ENCODE measurements around the gene C2orf72.
"Not testable (repeated sequence)": the region's sequence is repeated elsewhere in the genome, so short reads cannot be mapped to it uniquely, and the experiment has no call there.

The C2orf72 gene

GRCh38 chr2:231001921-231002320 is 35.4 kb upstream of the C2orf72 start:
- Histone ChIP-seq H3K9me3 (replicated peaks; ENCODE audit: low read length) (no peaks in the 10 kb centered on the region), H3K9ac (ENCODE audit: low read depth, low read length) (no peak overlapping the region), H3K27me3 (ENCODE audit: control insufficient read depth, insufficient read depth, low read length) (peaks cover 48% of the 10 kb centered on the region), H3K36me3 (ENCODE audit: insufficient read depth, low read length) (no peaks in the 10 kb centered on the region), H3K4me3 (ENCODE audit: low read length) (no peak overlapping the region), H3K4me1 (ENCODE audit: control insufficient read depth, insufficient read depth, low read length) (peaks cover 8% of the 10 kb centered on the region), H3K4me2 (ENCODE audit: low read length) (no peak overlapping the region)

GRCh38 chr2:231002641-231003040 is 34.7 kb upstream of the C2orf72 start:
- Histone ChIP-seq H3K4me3 (ENCODE audit: low read length) (no peak overlapping the region), H3K4me1 (ENCODE audit: control insufficient read depth, insufficient read depth, low read length) (peaks cover 8% of the 10 kb centered on the region), H3K9me3 (replicated peaks; ENCODE audit: low read length) (no peaks in the 10 kb centered on the region), H3K36me3 (ENCODE audit: insufficient read depth, low read length) (no peaks in the 10 kb centered on the region), H3K27me3 (ENCODE audit: control insufficient read depth, insufficient read depth, low read length) (peaks cover 49% of the 10 kb centered on the region), H3K4me2 (ENCODE audit: low read length) (no peak overlapping the region), H3K9ac (ENCODE audit: low read depth, low read length) (no peak overlapping the region)

GRCh38 chr2:231003186-231003585 is 34.1 kb upstream of the C2orf72 start:
- Histone ChIP-seq H3K9ac (ENCODE audit: low read depth, low read length) (no peak overlapping the region), H3K4me1 (ENCODE audit: control insufficient read depth, insufficient read depth, low read length) (peaks cover 8% of the 10 kb centered on the region), H3K36me3 (ENCODE audit: insufficient read depth, low read length) (no peaks in the 10 kb centered on the region), H3K4me2 (ENCODE audit: low read length) (no peak overlapping the region), H3K27me3 (ENCODE audit: control insufficient read depth, insufficient read depth, low read length) (peaks cover 52% of the 10 kb centered on the region), H3K4me3 (ENCODE audit: low read length) (no peak overlapping the region), H3K9me3 (replicated peaks; ENCODE audit: low read length) (no peaks in the 10 kb centered on the region)

- H3K9me3 ChIP-seq (replicated peaks; ENCODE audit: low read length); H3K4me1 ChIP-seq (ENCODE audit: control insufficient read depth, insufficient read depth, low read length); H3K4me2 ChIP-seq (ENCODE audit: low read length); H3K4me3 ChIP-seq (ENCODE audit: low read length); H3K36me3 ChIP-seq (ENCODE audit: insufficient read depth, low read length); H3K9ac ChIP-seq (ENCODE audit: low read depth, low read length): not testable (repeated sequence)
- peaks cover 54% of the 10 kb centered on the region for H3K27me3 ChIP-seq (ENCODE audit: control insufficient read depth, insufficient read depth, low read length)
These were observed 32.4 kb upstream of the C2orf72 start for GRCh38 chr2:231004930-231005329.

GRCh38 chr2:231007286-231008098 is 29.8 kb upstream of the C2orf72 start:
- peaks cover under 1% of the 10 kb centered on the region for H3K4me1 ChIP-seq (ENCODE audit: control insufficient read depth, insufficient read depth, low read length)
- H3K27me3 ChIP-seq (ENCODE audit: control insufficient read depth, insufficient read depth, low read length), result peaks cover 58% of the 10 kb centered on the region
- H3K9me3 ChIP-seq (replicated peaks; ENCODE audit: low read length), result no peaks in the 10 kb centered on the region
- no peak overlapping the region for H3K4me3 ChIP-seq (ENCODE audit: low read length)
- no peaks in the 10 kb centered on the region for H3K36me3 ChIP-seq (ENCODE audit: insufficient read depth, low read length)
- no peak overlapping the region for H3K9ac ChIP-seq (ENCODE audit: low read depth, low read length)
- H3K4me2 ChIP-seq (ENCODE audit: low read length), result no peak overlapping the region

GRCh38 chr2:231008131-231008530 is 29.2 kb upstream of the C2orf72 start:
- H3K4me3 ChIP-seq (ENCODE audit: low read length), result no peak overlapping the region
- H3K27me3 ChIP-seq (ENCODE audit: control insufficient read depth, insufficient read depth, low read length), result peaks cover 58% of the 10 kb centered on the region

GRCh38 chr2:231009236-231009919 is 27.9 kb upstream of the C2orf72 start:
- Histone ChIP-seq H3K4me3 (ENCODE audit: low read length) (no peak overlapping the region), H3K36me3 (ENCODE audit: insufficient read depth, low read length) (no peaks in the 10 kb centered on the region), H3K9ac (ENCODE audit: low read depth, low read length) (no peak overlapping the region), H3K27me3 (ENCODE audit: control insufficient read depth, insufficient read depth, low read length) (peaks cover 60% of the 10 kb centered on the region), H3K9me3 (replicated peaks; ENCODE audit: low read length) (no peaks in the 10 kb centered on the region), H3K4me1 (ENCODE audit: control insufficient read depth, insufficient read depth, low read length) (no peaks in the 10 kb centered on the region), H3K4me2 (ENCODE audit: low read length) (no peak overlapping the region)

More at GRCh38 chr2:231008131-231008530, 29.2 kb upstream of the C2orf72 start:
- Histone ChIP-seq H3K9me3 (replicated peaks; ENCODE audit: low read length) (no peaks in the 10 kb centered on the region), H3K36me3 (ENCODE audit: insufficient read depth, low read length) (no peaks in the 10 kb centered on the region), H3K4me2 (ENCODE audit: low read length) (no peak overlapping the region), H3K4me1 (ENCODE audit: control insufficient read depth, insufficient read depth, low read length) (no peaks in the 10 kb centered on the region), H3K9ac (ENCODE audit: low read depth, low read length) (no peak overlapping the region)

GRCh38 chr2:231010201-231010730 is 27.1 kb upstream of the C2orf72 start:
- H3K9me3 ChIP-seq (replicated peaks; ENCODE audit: low read length), result no peaks in the 10 kb centered on the region
- no peaks in the 10 kb centered on the region for H3K4me1 ChIP-seq (ENCODE audit: control insufficient read depth, insufficient read depth, low read length)
- no peaks in the 10 kb centered on the region for H3K36me3 ChIP-seq (ENCODE audit: insufficient read depth, low read length)
- no peak overlapping the region for H3K4me2 ChIP-seq (ENCODE audit: low read length)
- peaks cover 67% of the 10 kb centered on the region for H3K27me3 ChIP-seq (ENCODE audit: control insufficient read depth, insufficient read depth, low read length)
- no peak overlapping the region for H3K4me3 ChIP-seq (ENCODE audit: low read length)
- no peak overlapping the region for H3K9ac ChIP-seq (ENCODE audit: low read depth, low read length)

- H3K36me3 ChIP-seq (ENCODE audit: insufficient read depth, low read length), result no peaks in the 10 kb centered on the region
- H3K9ac ChIP-seq (ENCODE audit: low read depth, low read length), result no peak overlapping the region
- no peak overlapping the region for H3K4me3 ChIP-seq (ENCODE audit: low read length)
- H3K27me3 ChIP-seq (ENCODE audit: control insufficient read depth, insufficient read depth, low read length), result peaks cover 77% of the 10 kb centered on the region
- H3K4me2 ChIP-seq (ENCODE audit: low read length), result no peak overlapping the region
- no peaks in the 10 kb centered on the region for H3K9me3 ChIP-seq (replicated peaks; ENCODE audit: low read length)
- no peaks in the 10 kb centered on the region for H3K4me1 ChIP-seq (ENCODE audit: control insufficient read depth, insufficient read depth, low read length)
These were observed 25.8 kb upstream of the C2orf72 start for GRCh38 chr2:231011526-231011925.

- Histone ChIP-seq H3K36me3 (ENCODE audit: insufficient read depth, low read length) (no peaks in the 10 kb centered on the region), H3K4me1 (ENCODE audit: control insufficient read depth, insufficient read depth, low read length) (no peaks in the 10 kb centered on the region), H3K4me3 (ENCODE audit: low read length) (no peak overlapping the region), H3K4me2 (ENCODE audit: low read length) (no peak overlapping the region), H3K9ac (ENCODE audit: low read depth, low read length) (no peak overlapping the region), H3K27me3 (ENCODE audit: control insufficient read depth, insufficient read depth, low read length) (peaks cover 79% of the 10 kb centered on the region), H3K9me3 (replicated peaks; ENCODE audit: low read length) (no peaks in the 10 kb centered on the region)
These were observed 24.9 kb upstream of the C2orf72 start for GRCh38 chr2:231012463-231012862.

GRCh38 chr2:231013820-231014219 is 23.5 kb upstream of the C2orf72 start:
- no peak overlapping the region for H3K9ac ChIP-seq (ENCODE audit: low read depth, low read length)
- no peaks in the 10 kb centered on the region for H3K4me1 ChIP-seq (ENCODE audit: control insufficient read depth, insufficient read depth, low read length)
- H3K4me2 ChIP-seq (ENCODE audit: low read length), result no peak overlapping the region
- H3K4me3 ChIP-seq (ENCODE audit: low read length), result no peak overlapping the region
- peaks cover 75% of the 10 kb centered on the region for H3K27me3 ChIP-seq (ENCODE audit: control insufficient read depth, insufficient read depth, low read length)
- H3K9me3 ChIP-seq (replicated peaks; ENCODE audit: low read length), result no peaks in the 10 kb centered on the region
- no peaks in the 10 kb centered on the region for H3K36me3 ChIP-seq (ENCODE audit: insufficient read depth, low read length)
